Ascending aorta (tissue), 2 donors: ENCODE results near the gene MEIOB. TPM values are rescaled to one million over a fixed set of nuclear protein-coding genes. Genes with fewer than 3 reads are reported as not detected.

Source experiments
- DNase-seq, 2 donors: peaks; one replicate each; pipeline ENCODE4 v3.0.0-alpha.2; 2019; ENCODE audit warnings: low spot score in 2 of 2
- H3K27ac ChIP-seq, 2 donors: fragments of 200-600 bp; sonication (generic); one replicate each; pipeline ENCODE4 v1.5.1; 2016 to 2017; ENCODE audit warnings: mild to moderate bottlenecking in 1 of 2
- H3K27me3 ChIP-seq: fragments of 200-600 bp; sonication (generic); one replicate; pipeline ENCODE4 v1.5.1; 2017
- H3K36me3 ChIP-seq, 2 donors: fragments of 200-600 bp; sonication (generic); one replicate each; pipeline ENCODE4 v1.5.1; 2016
- H3K4me1 ChIP-seq, 2 donors: fragments of 200-600 bp; sonication (generic); one replicate each; pipeline ENCODE4 v1.5.1; 2016 to 2017; ENCODE audit warnings: mild to moderate bottlenecking in 1 of 2
- H3K4me3 ChIP-seq, 2 donors: fragments of 200-600 bp; sonication (generic); one replicate each; pipeline ENCODE4 v1.5.1; 2016 to 2017; ENCODE audit warnings: mild to moderate bottlenecking in 1 of 2
- H3K9me3 ChIP-seq, 2 donors: fragments of 200-600 bp; sonication (generic); one replicate each; pipeline ENCODE4 v1.5.1; 2016
- CTCF ChIP-seq, 3 experiments: fragments of 200-600 bp in 2 of 3; fragments of 450-650 bp in 1 of 3; sonication (generic) in 2 of 3; IDR thresholded peaks; one replicate each; pipeline ENCODE4 v1.5.1; 2016 to 2019; ENCODE audit warnings: antibody characterized with exemption in 3 of 3, mild to moderate bottlenecking in 1 of 3, moderate library complexity in 1 of 3
- intact Hi-C: fragments of 100-400 bp; cut with DNase I; formaldehyde crosslinking; loops from one replicate; pipeline ENCODE4 v1.15.1; 2023
- total RNA-seq: library from RNA; depleted of rRNA; stranded (reverse); fragments of >200 nt; gene quantifications from one replicate; pipeline ENCODE4 v1.1.0, GENCODE V29; 2016

Gene MEIOB
- total RNA-seq, 1 donor from 2014 or later = not detected

GRCh38 chr16:1914084-1914608 is 42.2 kb upstream of the MEIOB start:
- H3K27ac ChIP-seq = no peak overlapping the region

GRCh38 chr16:1913327-1914083 is 41.5 kb upstream of the MEIOB start:
- intact Hi-C loops = no loop called here
- H3K9me3 ChIP-seq = no peaks in the 10 kb centered on the region
- H3K4me1 ChIP-seq = no peaks in the 10 kb centered on the region
- no peak overlapping the region for H3K27ac ChIP-seq
- no peaks in the 10 kb centered on the region for H3K36me3 ChIP-seq
- TF ChIP-seq CTCF (IDR thresholded peaks at IDR 0.05) = no peak
- no peak for DNase-seq
- peaks cover 9% of the 10 kb centered on the region for H3K27me3 ChIP-seq
- H3K4me3 ChIP-seq = no peak overlapping the region

More at GRCh38 chr16:1914084-1914608, 42.2 kb upstream of the MEIOB start:
- H3K27me3 ChIP-seq = peaks cover 15% of the 10 kb centered on the region
- no peaks in the 10 kb centered on the region for H3K4me1 ChIP-seq
- intact Hi-C loops = no loop called here
- no peak for TF ChIP-seq CTCF (IDR thresholded peaks at IDR 0.05)
- DNase-seq = no peak
- no peak overlapping the region for H3K4me3 ChIP-seq
- no peaks in the 10 kb centered on the region for H3K9me3 ChIP-seq
- no peaks in the 10 kb centered on the region for H3K36me3 ChIP-seq

- no peak for TF ChIP-seq CTCF (IDR thresholded peaks at IDR 0.05)
- H3K27me3 ChIP-seq = peaks cover 5% of the 10 kb centered on the region
Measured at GRCh38 chr16:1912215-1912543, 40.2 kb upstream of the MEIOB start.

GRCh38 chr16:1911467-1912214 is 39.7 kb upstream of the MEIOB start:
- Histone ChIP-seq H3K4me3 (no peak overlapping the region), H3K9me3 (no peaks in the 10 kb centered on the region), H3K4me1 (no peaks in the 10 kb centered on the region), H3K36me3 (no peaks in the 10 kb centered on the region), H3K27ac (no peak overlapping the region), H3K27me3 (peaks cover under 1% of the 10 kb centered on the region)
- intact Hi-C loops = no loop called here
- TF ChIP-seq CTCF (IDR thresholded peaks at IDR 0.05) = no peak
- no peak for DNase-seq

More at GRCh38 chr16:1912215-1912543, 40.2 kb upstream of the MEIOB start:
- intact Hi-C loops = no loop called here
- no peak for DNase-seq
- no peak overlapping the region for H3K27ac ChIP-seq
- H3K36me3 ChIP-seq = no peaks in the 10 kb centered on the region
- H3K4me1 ChIP-seq = no peaks in the 10 kb centered on the region
- H3K4me3 ChIP-seq = no peak overlapping the region
- no peaks in the 10 kb centered on the region for H3K9me3 ChIP-seq

GRCh38 chr16:1909561-1910231 is 37.7 kb upstream of the MEIOB start:
- no peak for TF ChIP-seq CTCF (IDR thresholded peaks at IDR 0.05)
- intact Hi-C loops = no loop called here
- H3K27me3 ChIP-seq = no peaks in the 10 kb centered on the region
- no peaks in the 10 kb centered on the region for H3K9me3 ChIP-seq
- no peaks in the 10 kb centered on the region for H3K4me1 ChIP-seq
- H3K36me3 ChIP-seq = no peaks in the 10 kb centered on the region
- no peak overlapping the region for H3K27ac ChIP-seq
- no peak overlapping the region for H3K4me3 ChIP-seq
- DNase-seq = no peak
